HG02943 (cell line): Measurements from ENCODE around the gene LETM1.

Experiments
- ATAC-seq: cut with Tn5 transposase; IDR thresholded peaks from one replicate; pipeline ENCODE4 v1.9.1; 2021; ENCODE audit warnings: mild to moderate bottlenecking, low read depth, moderate library complexity; ENCODE audit not compliant: unreplicated experiment

LETM1 gene

GRCh38 chr4:1797298-1797860, 58.6 kb downstream of the LETM1 start:
- ATAC-seq, result no peak

GRCh38 chr4:1796486-1797204, 59.3 kb downstream of the LETM1 start:
- ATAC-seq, result no peak

- ATAC-seq, result no peak
Measured at GRCh38 chr4:1795299-1796195, 60.4 kb downstream of the LETM1 start.

GRCh38 chr4:1794809-1795298, 61.1 kb downstream of the LETM1 start:
- ATAC-seq, result no peak

GRCh38 chr4:1793940-1794808, 61.8 kb downstream of the LETM1 start:
- no peak for ATAC-seq

- no peak for ATAC-seq
Measured at GRCh38 chr4:1793496-1793840, 62.5 kb downstream of the LETM1 start.

- no peak for ATAC-seq
Measured at GRCh38 chr4:1792832-1793495, 63.0 kb downstream of the LETM1 start, which contains the start of gene FGFR3. Gene FGFR3 (plus strand): TSS chr4:1793293. CDS start chr4:1793935, 642 bp downstream.

- no peak for ATAC-seq
Measured at GRCh38 chr4:1792158-1792831, 63.7 kb downstream of the LETM1 start.

GRCh38 chr4:1790005-1790404, 66.0 kb downstream of the LETM1 start:
- no peak for ATAC-seq

- ATAC-seq, result no peak
Measured at GRCh38 chr4:1789552-1789951, 66.4 kb downstream of the LETM1 start.

GRCh38 chr4:1788254-1788973, 67.5 kb downstream of the LETM1 start:
- no peak for ATAC-seq

- ATAC-seq, result no peak
Measured at GRCh38 chr4:1787411-1788077, 68.4 kb downstream of the LETM1 start.

GRCh38 chr4:1786544-1787362, 69.2 kb downstream of the LETM1 start:
- no peak for ATAC-seq

GRCh38 chr4:1785592-1785991, 70.4 kb downstream of the LETM1 start:
- no peak for ATAC-seq

- no peak for ATAC-seq
Measured at GRCh38 chr4:1784789-1785591, 71.0 kb downstream of the LETM1 start.

GRCh38 chr4:1784395-1784788, 71.6 kb downstream of the LETM1 start:
- ATAC-seq, result no peak
